ENCODE data around the gene MARK3. TPM values are rescaled to one million over a fixed set of nuclear protein-coding genes. Genes with fewer than 3 reads are reported as not detected.
A peak's percentile ranks its signal among the peaks of the same experiment; 100 is the strongest.

Gene MARK3
- total RNA-seq, 1 donor from 2014 or later: 152 TPM

GRCh38 chr14:103543721-103544387 is 158.6 kb downstream of the MARK3 start:
- no peak for DNase-seq (ENCODE audit: low spot score in 2 of 2)
- FAIRE-seq: no peak

- FAIRE-seq (no peak), DNase-seq (ENCODE audit: low spot score in 2 of 2) (peak; percentile 77 to 78)
These were observed 159.4 kb downstream of the MARK3 start for GRCh38 chr14:103544388-103545218.

GRCh38 chr14:103545219-103545914 is 160.2 kb downstream of the MARK3 start:
- DNase-seq (ENCODE audit: low spot score in 2 of 2) (no peak), FAIRE-seq (no peak)

GRCh38 chr14:103545915-103546651 is 160.9 kb downstream of the MARK3 start:
- DNase-seq (ENCODE audit: low spot score in 2 of 2) (no peak), FAIRE-seq (no peak)

DNA sequence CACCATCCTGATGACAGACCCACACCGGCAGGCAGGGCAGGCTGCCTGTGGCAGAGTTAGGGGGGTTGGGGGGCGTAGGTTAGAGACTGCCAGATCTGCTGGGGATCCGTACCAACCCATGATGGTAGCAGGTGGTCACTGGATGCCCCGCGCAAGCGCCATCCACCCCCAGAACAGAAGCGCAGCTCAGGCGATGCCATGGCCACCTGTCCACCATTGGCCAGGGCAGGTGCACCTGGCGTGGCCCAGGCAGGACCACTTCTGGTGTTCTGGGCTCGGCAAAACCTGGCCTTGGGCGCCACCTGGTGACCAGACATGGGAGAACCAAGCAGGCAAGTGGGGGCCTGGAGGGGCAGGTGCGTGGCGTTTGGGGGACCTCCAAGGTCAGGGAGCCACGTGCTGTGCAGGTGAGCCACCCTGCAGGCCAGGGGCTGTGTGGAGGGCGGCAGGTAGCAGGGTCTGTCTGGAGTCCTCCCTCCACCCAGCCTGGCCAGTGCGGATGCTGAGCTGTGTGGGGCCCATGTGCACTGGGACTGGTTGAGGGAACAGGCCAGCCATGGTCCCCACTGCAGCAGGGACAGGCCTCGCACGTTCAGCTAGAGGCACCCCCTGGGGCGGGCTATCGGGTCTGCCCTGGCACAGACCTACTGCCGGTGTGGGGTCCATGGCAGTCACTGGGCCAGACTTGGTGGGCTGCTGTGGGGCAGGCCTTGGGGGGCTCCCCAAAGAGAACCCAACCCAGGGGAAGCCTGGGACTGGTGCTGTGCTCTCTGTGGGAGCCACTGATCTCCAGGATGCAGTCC is 161.6 kb downstream of the MARK3 start:
- DNase-seq (ENCODE audit: low spot score in 2 of 2) (peak; percentile 80 to 87), FAIRE-seq (no peak)

GRCh38 chr14:103547455-103547940 is 162.3 kb downstream of the MARK3 start:
- DNase-seq (ENCODE audit: low spot score in 2 of 2) (no peak), FAIRE-seq (no peak)

DNA sequence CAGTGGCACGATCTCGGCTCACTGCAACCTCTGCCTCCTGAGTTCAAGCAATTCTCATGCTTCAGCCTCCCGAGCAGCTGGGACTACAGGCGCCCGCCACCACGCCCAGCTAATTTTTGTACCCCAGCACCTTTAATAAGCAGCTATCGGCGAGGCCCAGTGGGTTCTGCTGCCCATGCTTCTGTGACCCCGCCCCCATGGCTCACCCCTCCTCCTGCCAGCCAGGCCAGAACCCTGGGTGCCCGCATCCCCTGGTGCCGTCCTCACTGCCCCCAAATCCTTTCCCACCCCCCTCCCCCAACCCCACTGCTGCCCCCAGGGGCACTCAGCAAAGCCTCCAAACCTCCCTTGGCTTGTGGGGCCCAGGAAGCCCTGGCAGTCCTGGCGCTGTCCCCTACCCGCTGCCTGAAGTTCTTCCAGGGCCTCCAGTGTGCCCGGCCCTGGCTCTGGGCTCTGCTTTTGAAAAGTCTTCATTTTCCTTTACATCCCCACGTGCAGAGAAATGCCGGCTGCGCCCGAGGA is 162.8 kb downstream of the MARK3 start:
- DNase-seq (ENCODE audit: low spot score in 2 of 2): no peak
- FAIRE-seq: no peak

- DNase-seq (ENCODE audit: low spot score in 2 of 2) (peak in 1 of 2 donors; percentile 58), FAIRE-seq (no peak)
These were observed 163.5 kb downstream of the MARK3 start for GRCh38 chr14:103548463-103549351.

GRCh38 chr14:103549361-103550311 is 164.4 kb downstream of the MARK3 start:
- FAIRE-seq: no peak
- peak; percentile 74 to 82 for DNase-seq (ENCODE audit: low spot score in 2 of 2)

- DNase-seq (ENCODE audit: low spot score in 2 of 2): no peak
- no peak for FAIRE-seq
These were observed 165.5 kb downstream of the MARK3 start for GRCh38 chr14:103550451-103551337.

DNA sequence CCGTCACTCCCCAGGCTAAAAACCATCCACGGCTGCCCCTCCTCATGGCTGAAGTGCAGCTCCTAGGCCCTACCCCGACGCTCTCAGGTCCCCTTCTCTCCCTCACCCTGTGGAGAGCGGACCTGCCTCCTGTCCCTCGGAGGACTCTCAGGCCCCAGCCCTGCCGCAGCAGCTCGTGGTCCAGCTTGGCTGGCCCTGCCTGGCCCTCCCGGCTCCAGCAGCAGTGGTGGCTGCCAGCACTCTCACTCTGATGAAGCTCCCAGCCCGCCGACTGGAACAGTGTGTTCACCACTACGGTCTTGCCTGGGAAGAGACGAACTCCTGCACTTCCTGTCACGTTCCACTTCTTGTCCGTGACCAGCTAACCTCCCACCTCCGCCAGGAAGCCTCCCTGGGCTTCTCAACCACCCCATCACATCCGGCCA is 166.1 kb downstream of the MARK3 start:
- FAIRE-seq (no peak), DNase-seq (ENCODE audit: low spot score in 2 of 2) (no peak)

DNA sequence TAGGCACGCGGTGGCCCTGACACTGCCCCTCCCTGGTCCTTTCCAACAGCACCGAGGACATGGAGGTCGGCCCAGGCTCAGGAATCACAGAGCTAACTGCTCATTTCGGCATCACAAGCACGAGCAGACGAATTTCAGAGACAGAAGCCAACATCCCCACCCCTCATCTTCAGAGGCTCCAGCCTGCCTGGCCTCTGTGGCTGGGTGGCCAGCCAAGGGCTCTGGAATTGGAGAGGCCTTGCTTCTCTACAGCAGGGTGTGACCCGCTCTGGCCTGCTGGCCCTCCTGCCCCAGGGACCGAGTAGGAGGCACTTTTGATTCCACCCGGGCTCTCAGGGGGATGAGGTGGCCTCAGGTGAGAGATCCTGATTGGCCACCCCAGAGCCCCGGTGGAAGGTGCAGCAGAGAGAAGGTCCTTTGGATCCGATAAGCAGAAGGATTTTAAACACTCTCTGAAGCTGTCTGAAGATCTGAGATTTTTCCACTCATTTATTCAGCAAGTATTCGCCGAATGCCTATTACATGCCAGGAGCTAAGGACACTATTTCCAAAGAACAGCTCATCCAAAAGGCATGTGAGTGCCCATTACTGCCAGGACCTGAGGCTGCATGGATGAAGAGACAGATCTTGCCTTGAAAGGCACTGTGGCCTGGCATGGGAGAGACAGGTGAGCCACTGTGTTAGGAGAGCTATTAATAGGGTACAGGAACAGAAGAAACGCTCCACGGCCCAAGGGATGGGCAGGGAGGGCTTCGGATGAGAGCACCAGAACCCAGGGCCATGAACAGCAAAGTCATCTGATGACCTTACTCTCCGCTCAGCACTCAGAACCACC is 167.0 kb downstream of the MARK3 start:
- DNase-seq (ENCODE audit: low spot score in 2 of 2): no peak
- no peak for FAIRE-seq

- DNase-seq (ENCODE audit: low spot score in 2 of 2) (no peak), FAIRE-seq (no peak)
These were observed 167.6 kb downstream of the MARK3 start for GRCh38 chr14:103552846-103553210.
